Inflammatory macrophage treated with lipopolysaccharide for 4 hours (primary cell): ENCODE results near the gene PPP1CC.
A peak's percentile ranks its signal among the peaks of the same experiment; 100 is the strongest.
"Not testable (repeated sequence)": the region's sequence is repeated elsewhere in the genome, so short reads cannot be mapped to it uniquely, and the experiment has no call there.

Experiments
- DNase-seq: peaks from one replicate; pipeline ENCODE4 v3.0.0-alpha.2; 2020

The PPP1CC gene

DNA sequence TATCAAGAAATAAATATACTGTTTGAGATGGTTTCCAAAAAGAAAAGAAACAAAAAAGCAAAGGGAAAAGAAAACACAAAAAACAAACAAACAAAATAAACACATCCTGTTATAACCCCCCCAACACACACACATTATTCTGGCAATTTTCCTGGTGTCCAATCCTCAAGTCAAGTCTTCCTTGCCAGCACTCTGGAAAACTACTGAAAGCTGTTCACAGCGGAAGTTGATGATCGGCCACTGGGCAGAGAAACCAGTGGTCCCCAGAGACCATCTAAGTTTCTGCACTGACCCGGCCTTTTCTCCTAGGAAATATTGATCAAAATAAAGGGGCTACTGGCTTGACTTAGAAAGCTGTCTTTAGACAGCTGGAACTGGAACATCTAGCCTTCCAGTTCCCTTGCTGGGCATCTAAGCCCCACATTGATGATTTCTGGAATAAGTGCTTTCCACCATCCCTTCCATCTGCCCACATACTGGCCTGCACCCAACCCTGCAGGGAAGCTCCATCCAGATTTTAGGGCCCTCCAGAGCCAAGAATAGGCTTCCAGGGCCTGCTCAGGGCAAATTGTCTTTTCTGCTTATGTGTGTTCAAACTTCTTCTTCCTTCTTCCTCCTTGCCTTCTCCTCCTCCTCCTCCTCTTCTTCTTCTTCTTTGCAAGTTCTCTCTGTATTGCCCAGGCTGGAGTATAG lies 11.6 kb upstream of the PPP1CC start:
- no peak for DNase-seq

GRCh38 chr12:110750784-110751461 lies 8.2 kb upstream of the PPP1CC start:
- DNase-seq = no peak

- DNase-seq = no peak
Measured at GRCh38 chr12:110746550-110746949, 3.9 kb upstream of the PPP1CC start.

DNA sequence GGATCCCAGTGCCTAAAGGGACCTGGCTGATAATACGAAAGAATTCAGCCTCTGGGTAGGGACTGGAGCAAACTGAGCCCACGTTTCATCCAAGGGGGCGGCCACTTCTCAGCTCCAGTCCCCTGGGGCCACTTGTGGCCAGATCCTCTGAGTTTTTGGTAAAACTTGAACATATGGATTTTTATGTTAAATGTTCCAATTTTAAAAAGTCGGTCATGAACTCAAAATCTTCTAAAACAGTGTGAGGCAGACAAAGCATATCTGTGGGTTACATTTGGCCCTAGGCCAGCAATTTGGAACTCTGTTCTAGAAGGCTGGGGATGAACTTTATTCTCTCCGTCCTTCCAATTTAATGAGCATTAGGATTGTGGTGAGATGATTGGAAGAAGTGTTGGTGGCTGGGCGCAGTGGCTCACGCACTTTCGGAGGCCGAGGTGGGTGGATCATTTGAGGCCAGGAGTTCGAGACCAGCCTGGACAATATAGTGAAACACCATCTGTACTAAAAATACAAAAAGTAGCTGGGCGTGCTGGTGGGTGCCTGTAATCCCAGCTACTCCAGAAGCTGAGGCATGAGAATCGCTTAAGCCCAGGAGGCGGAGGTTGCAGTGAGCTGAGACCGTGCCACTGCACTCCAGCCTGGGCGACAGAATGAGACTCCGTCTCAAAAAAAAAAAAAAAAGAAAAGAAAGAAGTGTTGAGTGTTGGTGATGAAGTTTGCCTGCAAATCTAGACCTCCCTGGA lies 3.0 kb upstream of the PPP1CC start:
- no peak for DNase-seq

- no peak for DNase-seq
Measured at GRCh38 chr12:110744601-110745264, 2.0 kb upstream of the PPP1CC start.

DNA sequence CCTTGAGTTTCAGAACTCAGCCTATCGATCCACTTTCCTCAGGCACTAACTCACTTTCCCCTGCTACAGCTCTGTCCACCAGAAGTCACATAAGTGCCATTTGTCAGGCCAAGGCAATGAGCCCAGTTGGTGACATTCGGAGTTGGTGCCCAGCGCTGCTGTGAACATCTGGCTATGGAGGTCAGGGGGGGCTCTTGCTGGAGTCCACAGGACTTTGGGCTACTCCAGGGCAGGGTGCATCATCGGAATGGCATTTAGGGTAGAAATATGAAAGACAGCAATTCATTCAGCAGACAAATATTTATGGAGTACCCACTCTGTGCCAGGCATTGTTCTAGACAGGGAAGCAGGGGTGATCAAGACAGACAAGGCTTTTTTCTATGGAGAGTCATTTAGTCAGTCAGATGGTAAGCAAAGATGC lies 1.5 kb upstream of the PPP1CC start:
- DNase-seq = no peak

GRCh38 chr12:110743571-110744093 lies 941 bp upstream of the PPP1CC start:
- DNase-seq = peak; percentile 59

DNA sequence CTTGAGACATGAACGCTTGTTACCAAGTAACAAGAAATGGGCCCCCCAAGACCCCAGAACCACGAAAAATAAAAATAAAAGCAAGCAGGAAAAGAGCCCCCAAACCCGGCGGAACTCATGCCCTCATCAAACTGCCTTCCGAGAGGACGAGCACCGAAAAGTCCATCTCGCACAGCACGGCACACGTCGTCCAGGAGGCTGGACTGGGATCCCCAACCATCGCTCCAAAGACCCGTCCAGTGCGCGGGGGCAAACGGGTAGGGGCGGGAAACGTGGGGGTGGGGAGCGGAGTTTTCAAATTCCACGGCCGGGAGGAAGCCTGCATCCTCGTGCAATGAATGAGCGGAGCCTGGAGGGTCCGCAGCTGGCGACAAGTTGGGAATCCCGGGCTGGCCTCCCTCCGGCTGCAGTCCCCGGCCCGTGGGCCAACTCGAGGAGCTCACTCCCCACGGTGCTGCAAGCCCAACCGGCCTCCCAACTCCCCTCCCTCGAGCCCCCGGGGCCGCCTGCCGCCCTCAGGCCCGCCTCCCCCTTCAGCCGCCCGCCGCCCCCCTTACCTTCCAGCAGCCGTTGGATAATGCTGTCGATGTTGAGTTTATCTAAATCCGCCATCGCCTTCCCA lies 484 bp downstream of the PPP1CC start:
- peak; percentile 21 for DNase-seq

DNA sequence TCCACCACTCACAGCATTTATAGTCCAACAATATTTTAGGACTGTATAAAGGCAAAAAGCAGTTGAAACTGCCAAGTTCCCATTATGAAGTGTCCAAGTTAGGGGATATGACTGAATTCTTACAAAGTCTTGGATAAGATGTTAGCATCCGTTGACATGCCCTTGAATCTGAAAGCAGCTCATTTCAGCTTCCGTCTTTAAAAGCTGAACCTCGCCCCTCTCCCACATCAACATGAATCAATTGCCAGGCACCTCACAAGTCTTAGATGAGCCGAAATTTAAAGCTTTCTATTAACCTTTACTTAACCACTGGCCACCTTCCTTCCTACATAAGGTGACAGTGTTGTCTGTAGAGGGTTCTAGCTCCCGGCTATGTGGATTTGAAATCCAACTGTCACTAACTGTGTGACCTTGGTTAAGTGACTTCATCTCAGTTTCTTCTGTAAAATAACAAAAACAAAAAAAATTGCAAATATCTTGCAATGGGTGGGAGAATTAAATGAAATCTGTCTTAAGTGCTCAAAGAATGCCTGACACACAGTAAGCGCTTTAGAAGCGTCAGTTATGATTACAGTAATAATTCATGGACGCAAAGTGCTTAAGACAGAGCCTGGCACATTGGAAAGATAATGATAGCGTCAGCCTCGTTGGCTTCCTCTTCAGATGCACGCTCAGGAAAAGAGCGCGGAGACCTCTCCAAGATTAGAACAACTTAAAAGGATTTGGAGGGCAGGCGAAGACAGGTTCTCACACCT lies 1.2 kb downstream of the PPP1CC start:
- peak; percentile 76 for DNase-seq

DNA sequence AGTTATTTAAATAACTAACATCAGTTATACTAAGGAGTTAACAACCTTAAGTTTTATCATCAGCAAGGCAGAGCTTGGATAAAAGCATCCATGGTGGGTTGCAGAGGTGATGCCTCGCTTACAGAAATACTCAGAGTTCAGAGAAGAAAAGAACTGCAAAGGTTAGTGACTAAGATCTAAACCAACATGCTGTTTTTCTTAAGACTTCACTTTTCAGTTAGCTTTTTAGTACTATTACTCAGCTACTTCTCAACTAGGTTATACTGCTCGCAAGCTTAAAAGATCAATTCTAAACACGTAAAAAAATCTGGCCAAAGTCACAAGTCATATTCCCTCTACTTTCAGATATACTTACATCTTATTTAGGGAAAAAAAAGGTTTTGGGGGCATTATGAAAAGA lies 2.8 kb downstream of the PPP1CC start:
- no peak for DNase-seq

DNA sequence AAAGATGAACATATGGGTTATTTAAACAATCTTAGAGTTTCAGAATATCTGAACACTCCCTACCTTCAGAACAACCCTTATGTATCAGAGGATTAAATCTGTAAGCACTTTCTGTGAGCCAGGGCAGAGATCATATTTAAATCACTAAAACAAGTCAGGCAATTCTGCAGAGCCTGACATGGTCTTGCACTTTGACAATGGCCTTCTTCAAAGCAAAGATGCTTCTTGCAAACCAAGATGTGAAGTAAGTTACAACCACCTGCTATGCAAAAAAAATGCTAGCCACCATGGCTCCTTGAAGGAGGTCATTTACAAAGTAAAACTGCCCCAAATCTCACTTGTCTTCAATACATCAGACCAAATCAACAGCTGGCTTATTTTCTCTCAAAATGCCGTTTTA lies 3.2 kb downstream of the PPP1CC start:
- DNase-seq = no peak

DNA sequence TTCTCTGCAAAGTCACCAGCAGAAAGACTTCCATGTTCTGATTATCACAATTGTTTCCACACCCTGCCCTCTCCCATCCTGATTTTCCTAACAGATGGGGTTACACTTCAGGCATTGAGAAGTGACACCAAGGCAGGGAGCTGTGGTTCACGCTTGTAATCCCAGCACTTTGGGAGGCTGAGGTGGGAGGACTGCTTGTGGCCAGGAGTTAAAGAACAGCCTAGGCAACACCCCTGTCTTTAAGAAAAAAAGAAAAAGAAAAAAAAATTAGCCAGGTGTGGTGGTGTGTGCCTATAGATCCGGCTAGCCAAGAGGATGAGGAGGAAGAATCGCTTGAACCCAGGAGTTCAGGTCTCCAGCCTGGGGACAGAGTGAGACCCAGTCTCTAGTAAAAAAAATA lies 5.2 kb downstream of the PPP1CC start:
- DNase-seq = no peak

- not testable (repeated sequence) for DNase-seq
Measured at GRCh38 chr12:110737016-110737415, 5.7 kb downstream of the PPP1CC start.

GRCh38 chr12:110733900-110734299 lies 8.8 kb downstream of the PPP1CC start:
- no peak for DNase-seq

GRCh38 chr12:110733089-110733715 lies 9.5 kb downstream of the PPP1CC start:
- no peak for DNase-seq

- no peak for DNase-seq
Measured at GRCh38 chr12:110732572-110732971, 10.1 kb downstream of the PPP1CC start.

- no peak for DNase-seq
Measured at GRCh38 chr12:110731479-110731878, 11.2 kb downstream of the PPP1CC start.

- DNase-seq = no peak
Measured at GRCh38 chr12:110728628-110729027, 14.1 kb downstream of the PPP1CC start.

GRCh38 chr12:110726708-110727369 lies 15.9 kb downstream of the PPP1CC start:
- no peak for DNase-seq

DNA sequence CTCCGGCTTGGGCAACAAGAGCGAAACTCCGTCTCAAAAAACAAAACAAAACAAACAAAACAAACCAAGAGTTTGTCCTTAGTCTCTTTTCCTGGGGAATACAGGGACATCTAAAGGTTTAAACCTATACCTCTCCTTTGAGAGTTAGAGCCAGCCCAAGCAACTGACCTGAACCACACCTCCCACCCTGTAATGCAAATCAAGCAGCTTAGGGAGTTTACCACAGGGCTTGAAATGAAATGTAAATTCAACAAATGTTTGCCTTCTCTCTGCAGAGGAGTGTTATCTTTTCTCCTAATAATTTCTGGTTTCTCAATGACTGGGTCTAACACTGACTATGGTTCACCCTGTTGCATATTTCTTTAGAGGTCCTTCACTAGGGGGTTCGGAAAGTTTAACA lies 16.7 kb downstream of the PPP1CC start:
- no peak for DNase-seq

DNA sequence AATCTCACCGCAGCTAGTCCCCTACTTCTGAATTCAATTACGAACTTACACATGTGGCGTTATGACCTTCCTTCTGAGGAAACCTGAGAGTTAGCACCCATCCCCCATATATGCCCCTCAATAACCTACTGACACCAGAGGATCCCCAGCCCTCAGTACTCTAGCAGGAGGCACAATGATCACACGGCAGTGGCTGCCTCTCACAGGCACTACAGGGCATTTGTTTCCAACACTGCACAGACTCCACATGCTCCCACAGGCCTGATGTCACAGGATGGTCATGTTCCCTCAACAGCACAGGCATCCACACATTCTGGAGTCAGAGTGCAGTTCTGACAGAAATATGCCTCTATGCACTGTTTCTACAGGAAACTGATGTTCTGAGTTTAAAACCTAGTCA lies 17.4 kb downstream of the PPP1CC start:
- DNase-seq = no peak
